GM12865 (cell line): ENCODE measurements around the gene LAMC1.

Source experiments
- DNase-seq: peaks from one replicate; pipeline ENCODE4 v3.0.0; 2010; ENCODE audit warnings: low read depth
- H3K4me3 ChIP-seq: 2 replicates; pipeline ENCODE4 v1.5.1; 2011; ENCODE audit warnings: mild to moderate bottlenecking, low read depth, low read length, control low read depth
- CTCF ChIP-seq: IDR thresholded peaks from 2 replicates; pipeline ENCODE4 v1.5.1; 2011; ENCODE audit warnings: low read length, control low read depth, low read depth, inconsistent platforms; ENCODE audit not compliant: insufficient read depth; ENCODE audit errors: missing control alignments

The LAMC1 gene

GRCh38 chr1:183039330-183039729 is 16.1 kb downstream of the LAMC1 start:
- DNase-seq, result no peak
- TF ChIP-seq CTCF, result no peak
- no peak overlapping the region for H3K4me3 ChIP-seq

GRCh38 chr1:183039985-183040447 is 16.8 kb downstream of the LAMC1 start:
- H3K4me3 ChIP-seq, result no peak overlapping the region
- DNase-seq, result peak; percentile 47
- TF ChIP-seq CTCF, result no peak

- no peak for DNase-seq
- TF ChIP-seq CTCF, result no peak
- no peak overlapping the region for H3K4me3 ChIP-seq
These were observed 17.3 kb downstream of the LAMC1 start for GRCh38 chr1:183040547-183040971.

GRCh38 chr1:183043254-183043653 is 20.0 kb downstream of the LAMC1 start:
- no peak for TF ChIP-seq CTCF
- H3K4me3 ChIP-seq, result no peak overlapping the region

GRCh38 chr1:183043872-183044854 is 20.9 kb downstream of the LAMC1 start:
- DNase-seq, result no peak
- no peak for TF ChIP-seq CTCF

More at GRCh38 chr1:183043254-183043653, 20.0 kb downstream of the LAMC1 start:
- DNase-seq, result no peak

GRCh38 chr1:183044893-183045649 is 21.9 kb downstream of the LAMC1 start:
- H3K4me3 ChIP-seq, result no peak overlapping the region
- DNase-seq, result no peak
- no peak for TF ChIP-seq CTCF

More at GRCh38 chr1:183043872-183044854, 20.9 kb downstream of the LAMC1 start:
- H3K4me3 ChIP-seq, result no peak overlapping the region
